Heart left ventricle (tissue), 13 donors: ENCODE measurements around the gene KRTAP4-16.

ENCODE experiments used
- CTCF ChIP-seq, 12 donors: fragments of 200-600 bp; sonication (generic) in 4 of 12; IDR thresholded peaks; one replicate each; pipeline versions ENCODE4 v1.5.0 to v1.8.0; 2018 to 2022; ENCODE audit warnings: antibody characterized with exemption in 12 of 12, mild to moderate bottlenecking in 5 of 12
- POLR2A ChIP-seq, 2 donors: fragments of 450-650 bp; IDR thresholded peaks; one replicate each; pipeline ENCODE4 v1.6.1; 2017; ENCODE audit warnings: antibody characterized with exemption in 2 of 2, mild to moderate bottlenecking in 2 of 2, moderate library complexity in 2 of 2
- donor health status: ischemic (EF 13 %, LVEDD 7.1; RV severe dilation, severe dysfunction).
- donor health status: DM: no; HTN: yes; CAD: no.
- donor health status: DM: no; HTN: no; CAD: no.
- donor health status: ischemic (EF 25% LVEDD 6.9; RV normal size, moderate dysfunction).
- donor health status: ischemic (EF 25% LVEDD 5.7; RV mildly dilated, moderate dysfunction).
- donor health status: ischemic (EF 35%, LVEDD 5.7; RV mildly dilated, moderate dysfunction).
- donor health status: nonischemic (EF 11% LVEDD 7.7; RV severe dilation, severe dysfunction).
- donor health status: DM: yes; HTN: yes; CAD: no.
- donor health status: PGD.
- donor health status: ischemic (EF 29% LVEDD 5.4; RV normal size, mild dysfunction).
- donor health status: nonischemic (EF 23%, LVEDD 6.1; RV moderate dilation, normal function).

GRCh38 chr17:41103896-41104295 is 1.9 kb upstream of the KRTAP4-16 start:
- TF ChIP-seq CTCF (IDR thresholded peaks at IDR 0.05) (no peak), POLR2A (IDR thresholded peaks at IDR 0.05) (no peak)
